HepG2 (cell line): ENCODE measurements around the gene NAIF1. TPM values are rescaled to one million over a fixed set of nuclear protein-coding genes. Genes with fewer than 3 reads are reported as not detected.

ENCODE experiments used
- CEBPB ChIP-seq: IDR thresholded peaks from 2 replicates; pipeline ENCODE4 v1.6.1; 2011; ENCODE audit warnings: low read depth, low read length, improper control_type of control experiment, borderline replicate concordance
- CREB1 ChIP-seq, 2 experiments: fragments of 450-650 bp in 1 of 2; IDR thresholded peaks; 2 replicates each; pipeline ENCODE4 v1.6.1; 2016 to 2017; ENCODE audit warnings: control low read depth in 1 of 2, mild to moderate bottlenecking in 1 of 2, missing compliant biosample characterization in 1 of 2, missing genetic modification characterization in 1 of 2
- FOXO1 ChIP-seq: sonication (generic); formaldehyde crosslinking; IDR thresholded peaks from 2 replicates; pipeline ENCODE4 v1.4.0; 2020; ENCODE audit warnings: missing genetic modification reagents
- HNRNPK ChIP-seq: fragments of 200-400 bp; formaldehyde crosslinking; IDR thresholded peaks from 2 replicates; pipeline ENCODE4 v1.6.1; 2018; ENCODE audit warnings: low read length, low read depth, moderate library complexity, mild to moderate bottlenecking; ENCODE audit not compliant: poor library complexity, severe bottlenecking
- IRF2 ChIP-seq: IDR thresholded peaks from 2 replicates; pipeline ENCODE4 v1.6.1; 2018; ENCODE audit warnings: missing genetic modification reagents, missing compliant biosample characterization
- PAXIP1 ChIP-seq: sonication (generic); formaldehyde crosslinking; conservative IDR thresholded peaks from 2 replicates; pipeline ENCODE4 v1.4.0; 2020; ENCODE audit warnings: mild to moderate bottlenecking, missing genetic modification reagents, moderate library complexity
- PRMT3 ChIP-seq: sonication (generic); formaldehyde crosslinking; IDR thresholded peaks from 2 replicates; pipeline ENCODE4 v1.8.1; 2022; ENCODE audit warnings: low read depth, mild to moderate bottlenecking, moderate library complexity, missing genetic modification reagents, borderline replicate concordance
- SOX13 ChIP-seq, 3 experiments: fragments of 450-650 bp in 1 of 3; sonication (generic) in 1 of 3; formaldehyde crosslinking in 1 of 3; IDR thresholded peaks in 2 of 3; conservative IDR thresholded peaks in 1 of 3; 2 replicates each; pipeline versions ENCODE4 v1.5.0 to v1.6.1; 2016 to 2020; ENCODE audit warnings: antibody characterized with exemption in 1 of 3, mild to moderate bottlenecking in 1 of 3, missing compliant biosample characterization in 1 of 3, missing genetic modification reagents in 1 of 3, moderate library complexity in 1 of 3
- ZBTB49 ChIP-seq: sonication (generic); formaldehyde crosslinking; IDR thresholded peaks from 2 replicates; pipeline ENCODE4 v1.4.0; 2020; ENCODE audit warnings: missing genetic modification reagents, borderline replicate concordance
- ZFP37 ChIP-seq: sonication (generic); formaldehyde crosslinking; IDR thresholded peaks from 2 replicates; pipeline ENCODE4 v1.4.0; 2020; ENCODE audit warnings: missing genetic modification reagents, borderline replicate concordance
- ZNF136 ChIP-seq: sonication (generic); formaldehyde crosslinking; IDR thresholded peaks from 2 replicates; pipeline ENCODE4 v1.8.1; 2022; ENCODE audit warnings: low read depth, mild to moderate bottlenecking, moderate library complexity, missing genetic modification reagents
- ZNF18 ChIP-seq: sonication (generic); formaldehyde crosslinking; IDR thresholded peaks from 2 replicates; pipeline ENCODE4 v1.8.0; 2022; ENCODE audit warnings: mild to moderate bottlenecking, missing genetic modification reagents; ENCODE audit not compliant: insufficient replicate concordance
- ZNF513 ChIP-seq: sonication (generic); formaldehyde crosslinking; conservative IDR thresholded peaks from 2 replicates; pipeline ENCODE4 v1.5.0; 2020; ENCODE audit warnings: missing genetic modification reagents
- ZNF598 ChIP-seq: sonication (generic); formaldehyde crosslinking; IDR thresholded peaks from 2 replicates; pipeline ENCODE4 v1.5.1; 2020; ENCODE audit warnings: mild to moderate bottlenecking, missing genetic modification reagents, borderline replicate concordance
- ZNF605 ChIP-seq: sonication (generic); formaldehyde crosslinking; IDR thresholded peaks from 2 replicates; pipeline ENCODE4 v1.8.0; 2022; ENCODE audit warnings: mild to moderate bottlenecking, missing genetic modification reagents
- ZNF784 ChIP-seq: sonication (generic); formaldehyde crosslinking; IDR thresholded peaks from 2 replicates; pipeline ENCODE4 v1.5.1; 2020; ENCODE audit warnings: missing genetic modification reagents, mild to moderate bottlenecking, borderline replicate concordance
- polyA plus RNA-seq, 8 experiments: library from polyadenylated mRNA; depleted of rRNA in 3 of 8; stranded (reverse) in 7 of 8; unstranded in 1 of 8; fragments of >200 nt; fragmentation: Illumina TruSeq in 4 of 8; extraction: Trizol in 4 of 8; gene quantifications; 2 replicates each; pipeline versions ENCODE4 v1.2.1 to v1.2.3, GENCODE V29; 2011 to 2016; ENCODE audit warnings: low read depth in 4 of 8, missing spikeins in 1 of 8, mixed read lengths in 1 of 8; ENCODE audit not compliant: insufficient read depth in 1 of 8
- total RNA-seq, 5 experiments: library from RNA; depleted of rRNA; stranded (reverse); fragments of >200 nt; fragmentation: Illumina TruSeq; extraction: Trizol; gene quantifications; 2 replicates each; pipeline ENCODE4 v1.2.3, GENCODE V29; 2016; ENCODE audit warnings: low read depth in 1 of 5

NAIF1 gene
- total and polyA plus RNA-seq, 2 of the 13 experiments (the other 11 are each of a cell fraction or from before 2014, with no cell fraction given), result 6.0 to 6.9 TPM

- TF ChIP-seq PRMT3 (CRISPR knock-in tag) (peak; percentile 71; the same call in 1 of the 2 replicates), PAXIP1 (CRISPR knock-in tag) (peak; percentile 95), ZFP37 (CRISPR knock-in tag) (peak; percentile 73; the same call in 1 of the 2 replicates), CEBPB (peak; percentile 98), ZNF784 (CRISPR knock-in tag) (peak; percentile 96), FOXO1 (CRISPR knock-in tag) (peak; percentile 88), ZNF513 (CRISPR knock-in tag) (no peak), ZNF598 (peak; percentile 69; the same call in 1 of the 2 replicates), ZNF605 (CRISPR knock-in tag) (peak; percentile 91), IRF2 (CRISPR knock-in tag) (peak; percentile 91), ZNF136 (CRISPR knock-in tag) (peak; percentile 86; the same call in 1 of the 2 replicates), SOX13 (IDR thresholded peaks at IDR 0.05) (peak; percentile 81), SOX13 (CRISPR knock-in tag; conservative IDR thresholded peaks at IDR 0.05 in 1 of 2, IDR thresholded peaks at IDR 0.05 in 1 of 2) (peak in 1 of 2 experiments; percentile 95; a peak in 2 of 4 replicates), CREB1 (IDR thresholded peaks at IDR 0.05) (0 out of 2 replicates have a peak, but pooled peaks have one; percentile 61), CREB1 (CRISPR knock-in tag; IDR thresholded peaks at IDR 0.05) (no peak), ZBTB49 (CRISPR knock-in tag) (0 out of 2 replicates have a peak, but pooled peaks have one; percentile 13), ZNF18 (peak; percentile 97), HNRNPK (no peak)
Observed at GRCh38 chr9:128102861-128103588, 35.9 kb upstream of the NAIF1 start (continued).
